ENCODE results near the gene DNAJC15. TPM values are rescaled to one million over a fixed set of nuclear protein-coding genes. Genes with fewer than 3 reads are reported as not detected.
A peak's percentile ranks its signal among the peaks of the same experiment; 100 is the strongest.
"Not testable (repeated sequence)": the region's sequence is repeated elsewhere in the genome, so short reads cannot be mapped to it uniquely, and the experiment has no call there.

DNAJC15 gene
- total RNA-seq, 1 experiment from 2014 or later, result 36.8 TPM

DNA sequence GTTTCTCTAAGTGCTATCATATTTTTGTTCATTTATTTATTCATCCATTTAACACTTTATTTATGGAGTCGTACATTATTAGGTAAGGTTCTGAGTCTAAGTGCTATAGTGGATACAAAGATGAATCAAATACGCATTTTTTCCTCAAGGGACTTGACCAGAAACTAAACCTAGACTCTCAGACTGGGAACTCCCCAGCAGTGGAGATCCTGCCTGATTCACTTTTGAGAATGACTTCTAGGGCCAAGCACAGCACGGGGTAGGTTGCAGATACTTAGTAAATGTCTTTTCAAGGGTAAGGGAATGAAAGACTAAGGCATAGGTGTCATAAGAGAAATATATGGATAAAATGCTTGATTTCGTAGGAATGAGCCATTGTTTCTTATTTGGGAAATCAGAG, 7.2 kb downstream of the DNAJC15 start:
- H3K36me3 ChIP-seq, result peaks cover 19% of the 10 kb centered on the region
- no peak overlapping the region for H3K4me3 ChIP-seq
- no peaks in the 10 kb centered on the region for H3K27me3 ChIP-seq
- DNase-seq, result no peak
- H3K9me3 ChIP-seq, result peaks cover 6% of the 10 kb centered on the region; the same call in 1 of the 2 replicates

DNA sequence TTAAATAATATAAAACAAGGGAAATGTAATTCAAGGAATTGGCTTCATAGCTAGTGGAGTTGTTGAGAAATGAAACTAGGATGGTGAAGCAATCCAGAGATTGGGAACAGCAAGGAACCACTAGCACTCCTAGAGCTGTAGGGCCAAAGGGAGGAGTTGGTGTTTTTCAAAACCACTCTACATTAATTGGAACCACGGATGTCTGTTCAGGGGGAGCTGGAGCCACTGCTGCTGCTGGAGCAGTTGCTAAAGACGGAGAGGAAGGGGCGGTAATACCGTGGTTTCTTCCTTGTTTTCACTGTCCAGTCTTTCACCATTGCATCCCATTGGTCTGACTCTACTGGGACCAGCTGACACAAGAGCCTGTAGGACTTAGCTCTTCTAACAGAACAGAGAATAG, 8.5 kb downstream of the DNAJC15 start:
- no peak overlapping the region for H3K4me3 ChIP-seq
- peaks cover 6% of the 10 kb centered on the region; the same call in 1 of the 2 replicates for H3K9me3 ChIP-seq
- H3K27me3 ChIP-seq, result no peaks in the 10 kb centered on the region
- H3K36me3 ChIP-seq, result peaks cover 19% of the 10 kb centered on the region
- no peak for DNase-seq

DNA sequence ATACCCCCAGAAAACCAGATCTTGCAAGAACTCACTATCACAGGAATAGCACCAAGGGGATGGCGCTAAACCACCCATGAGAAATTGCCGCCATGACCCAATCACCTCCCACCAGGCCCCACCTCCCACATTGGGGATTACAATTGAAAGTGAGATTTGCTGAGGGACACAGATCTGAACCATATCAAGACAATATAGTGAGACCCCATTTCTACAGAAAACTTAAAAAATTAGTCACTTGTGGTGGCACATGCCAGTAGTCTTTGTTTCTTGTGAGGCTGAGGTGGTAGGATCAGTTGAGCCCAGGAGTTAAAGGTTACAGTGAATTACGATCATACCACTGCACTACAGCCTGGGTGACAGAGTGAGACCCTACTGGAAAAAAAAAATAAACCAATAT, 9.7 kb downstream of the DNAJC15 start:
- Histone ChIP-seq H3K4me3 (no peak overlapping the region), H3K36me3 (peaks cover 18% of the 10 kb centered on the region), H3K9me3 (peaks cover 6% of the 10 kb centered on the region; the same call in 1 of the 2 replicates), H3K27me3 (no peaks in the 10 kb centered on the region)
- no peak for DNase-seq

DNA sequence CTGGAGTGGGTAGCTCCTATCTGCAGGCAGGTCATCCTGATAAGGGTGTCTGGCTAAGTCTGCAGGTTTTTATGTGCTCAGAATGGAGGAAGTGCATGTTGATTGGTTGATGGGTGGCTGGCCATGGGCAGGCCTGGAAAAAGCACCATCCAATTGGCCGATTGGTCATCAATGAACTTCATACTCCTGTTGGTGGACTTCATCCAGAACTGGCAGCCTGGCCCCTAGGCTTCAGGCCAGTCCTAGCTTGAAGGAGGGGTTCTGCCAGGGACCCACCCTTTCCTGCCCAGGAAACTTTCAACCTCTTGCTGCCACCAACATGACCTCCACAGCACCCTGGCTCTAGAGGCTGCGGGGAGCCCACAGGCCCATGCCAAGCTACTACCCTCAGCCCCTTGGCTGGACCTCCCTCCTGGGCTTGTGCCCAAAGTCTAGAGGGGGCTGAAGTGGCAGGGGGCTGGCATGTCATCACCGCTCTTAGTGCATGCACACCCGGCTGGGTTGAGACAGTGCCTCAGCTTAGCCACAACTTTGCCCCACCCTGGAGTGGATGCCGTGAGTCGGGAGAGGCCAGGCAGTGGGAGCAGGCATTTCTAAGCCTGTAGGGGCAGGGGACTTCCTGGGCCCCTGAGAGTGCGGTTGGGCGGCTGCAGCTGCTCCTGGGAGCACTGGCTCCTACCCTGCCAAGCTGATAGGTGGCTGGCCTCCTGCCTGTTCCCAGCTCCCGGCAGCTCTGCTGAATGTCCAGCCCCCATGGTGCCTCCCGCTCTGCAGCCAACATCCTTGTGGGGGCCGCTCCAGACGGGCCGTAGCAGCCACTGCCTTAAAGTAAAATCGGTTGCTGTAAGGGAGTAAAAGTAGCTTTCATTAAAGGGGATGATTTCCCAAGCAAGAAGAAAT, 13.2 kb downstream of the DNAJC15 start:
- H3K4me3 ChIP-seq, result no peak overlapping the region
- H3K27me3 ChIP-seq, result no peaks in the 10 kb centered on the region
- DNase-seq, result peak; percentile 22
- peaks cover 6% of the 10 kb centered on the region; the same call in 1 of the 2 replicates for H3K9me3 ChIP-seq
- H3K36me3 ChIP-seq, result peaks cover 16% of the 10 kb centered on the region

DNA sequence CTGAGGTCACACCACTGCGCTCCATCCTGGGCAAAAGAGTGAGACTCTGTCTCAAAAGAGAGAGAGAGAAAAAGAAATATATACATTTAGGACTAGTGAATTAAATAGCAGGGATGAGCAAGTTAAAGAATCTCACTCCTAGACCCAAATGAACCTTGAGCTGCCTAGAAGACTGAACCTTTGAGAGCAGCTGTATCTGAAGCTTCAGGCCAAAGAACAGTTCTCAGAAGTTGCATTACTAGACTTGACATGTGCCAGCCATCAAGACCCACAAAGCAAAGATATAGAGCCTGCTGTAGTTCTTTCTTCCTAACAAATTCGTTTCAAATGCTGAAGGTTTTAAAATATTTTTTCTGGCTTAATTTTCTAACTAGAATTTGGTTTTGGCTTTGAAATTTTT, 16.6 kb downstream of the DNAJC15 start:
- no peaks in the 10 kb centered on the region for H3K27me3 ChIP-seq

DNA sequence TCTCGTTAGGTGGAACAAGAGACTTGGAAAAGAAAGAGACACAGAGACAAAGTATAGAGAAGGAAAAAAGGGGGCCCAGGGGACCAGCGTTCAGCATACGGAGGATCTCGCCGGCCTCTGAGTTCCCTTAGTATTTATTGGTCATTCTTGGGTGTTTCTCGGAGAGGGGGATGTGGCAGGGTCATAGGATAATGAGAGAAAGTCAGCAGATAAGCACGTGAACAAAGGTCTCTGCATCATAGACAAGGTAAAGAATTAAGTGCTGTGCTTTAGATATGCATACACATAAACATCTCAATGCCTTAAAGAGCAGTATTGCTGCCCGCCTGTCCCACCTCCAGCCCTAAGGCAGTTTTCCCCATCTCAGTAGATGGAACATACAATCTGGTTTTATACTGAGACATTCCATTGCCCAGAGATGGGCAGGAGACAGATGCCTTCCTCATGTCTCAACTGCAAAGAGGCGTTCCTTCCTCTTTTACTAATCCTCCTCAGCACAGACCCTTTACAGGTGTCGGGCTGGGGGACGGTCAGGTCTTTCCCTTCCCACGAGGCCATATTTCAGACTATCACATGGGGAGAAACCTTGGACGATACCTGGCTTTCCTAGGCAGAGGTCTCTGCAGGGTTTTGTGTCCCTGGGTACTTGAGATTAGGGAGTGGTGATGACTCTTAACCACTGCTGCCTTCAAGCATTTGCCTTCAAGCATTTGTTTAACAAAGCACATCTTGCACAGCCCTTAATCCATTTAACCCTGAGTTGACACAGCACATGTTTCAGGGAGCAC, 17.4 kb downstream of the DNAJC15 start:
- H3K36me3 ChIP-seq, H3K9me3 ChIP-seq, DNase-seq, H3K4me3 ChIP-seq, H3K27me3 ChIP-seq: not testable (repeated sequence)

More for the DNA sequence above, 16.6 kb downstream of the DNAJC15 start:
- Histone ChIP-seq H3K9me3 (no peaks in the 10 kb centered on the region), H3K36me3 (peaks cover 4% of the 10 kb centered on the region; the same call in 1 of the 2 replicates), H3K4me3 (no peak overlapping the region)
- no peak for DNase-seq

DNA sequence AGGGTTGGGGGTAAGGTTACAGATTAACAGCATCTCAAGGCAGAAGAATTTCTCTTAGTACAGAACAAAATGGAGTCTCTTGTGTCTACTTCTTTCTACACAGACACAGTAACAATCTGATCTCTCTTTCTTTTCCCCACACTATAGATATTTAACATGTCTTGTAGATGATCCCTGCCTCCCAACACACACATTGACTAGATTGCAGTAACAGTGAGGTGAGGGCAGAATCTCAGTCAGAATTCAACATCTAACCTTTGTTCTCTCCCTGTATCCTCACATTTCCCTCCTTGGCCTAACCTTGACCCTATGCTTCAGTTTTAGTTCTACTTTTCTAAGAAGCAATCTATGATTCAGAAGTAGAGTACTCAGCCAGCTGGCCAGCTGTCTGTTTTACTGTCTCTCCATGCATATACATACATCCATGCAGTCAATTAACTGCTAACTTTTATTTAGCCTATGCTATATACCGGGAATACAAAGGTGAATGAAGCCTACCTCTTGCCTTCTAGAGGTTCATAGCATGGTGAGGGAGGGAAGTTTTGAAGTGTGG, 18.1 kb downstream of the DNAJC15 start:
- Histone ChIP-seq H3K9me3 (no peaks in the 10 kb centered on the region), H3K4me3 (no peak overlapping the region), H3K36me3 (peaks cover 4% of the 10 kb centered on the region; the same call in 1 of the 2 replicates), H3K27me3 (no peaks in the 10 kb centered on the region)
- DNase-seq, result peak; percentile 4

DNA sequence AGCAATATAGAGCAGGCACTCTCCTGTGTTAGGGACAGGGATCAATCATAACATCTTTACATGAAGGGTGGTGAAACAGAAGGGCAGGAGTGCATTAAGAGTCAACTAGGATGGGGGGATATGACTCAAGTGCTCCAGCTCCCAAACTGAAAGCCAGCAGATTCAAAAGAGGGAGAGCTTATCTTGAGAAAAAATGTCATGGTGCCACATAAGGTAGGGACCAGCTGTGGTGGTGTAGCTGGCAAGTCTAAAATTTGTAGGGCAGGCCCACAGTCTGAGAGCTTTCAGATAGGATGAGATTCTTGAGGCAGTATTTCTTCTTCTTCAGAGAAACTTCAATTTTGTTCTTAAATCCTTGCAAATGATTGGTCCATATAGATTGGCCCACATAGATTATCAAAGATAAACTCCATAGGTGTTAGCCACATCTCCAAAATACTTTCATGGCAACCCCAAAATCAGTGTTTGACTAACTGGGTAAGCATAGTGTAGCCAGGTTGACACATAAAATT, 19.1 kb downstream of the DNAJC15 start:
- no peak for DNase-seq
- H3K36me3 ChIP-seq, result peaks cover 4% of the 10 kb centered on the region; the same call in 1 of the 2 replicates
- no peak overlapping the region for H3K4me3 ChIP-seq
- no peaks in the 10 kb centered on the region for H3K27me3 ChIP-seq
- H3K9me3 ChIP-seq, result no peaks in the 10 kb centered on the region

DNA sequence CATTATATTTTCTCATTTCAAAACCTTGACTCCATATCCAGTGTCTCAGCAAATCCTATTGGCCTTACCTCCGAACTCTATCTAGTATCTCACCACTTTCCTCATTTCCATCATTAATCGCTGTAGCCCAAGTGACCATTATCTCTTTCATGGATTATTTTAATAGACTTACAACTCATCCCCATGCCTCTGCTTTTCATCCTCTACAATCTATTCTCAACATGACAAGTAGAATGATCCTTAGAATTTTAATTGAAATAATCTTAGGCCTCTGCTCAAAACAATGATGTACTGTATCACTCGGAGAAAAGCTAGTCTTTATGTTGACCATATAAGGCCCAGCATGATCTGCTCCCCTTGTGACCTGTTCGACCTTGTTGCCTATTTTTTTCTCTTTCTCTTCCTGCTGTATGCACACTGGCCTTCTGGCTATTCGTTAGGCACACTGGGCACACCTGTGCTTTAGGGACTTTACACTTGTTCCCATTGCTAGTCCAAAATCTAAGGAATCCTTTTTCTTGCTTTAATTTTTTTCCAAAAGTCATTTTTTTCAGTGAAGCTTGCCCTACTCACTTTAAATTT, 21.4 kb downstream of the DNAJC15 start:
- no peaks in the 10 kb centered on the region for H3K9me3 ChIP-seq
- H3K36me3 ChIP-seq, result no peaks in the 10 kb centered on the region
- no peak for DNase-seq
- H3K27me3 ChIP-seq, result no peaks in the 10 kb centered on the region
- no peak overlapping the region for H3K4me3 ChIP-seq

DNA sequence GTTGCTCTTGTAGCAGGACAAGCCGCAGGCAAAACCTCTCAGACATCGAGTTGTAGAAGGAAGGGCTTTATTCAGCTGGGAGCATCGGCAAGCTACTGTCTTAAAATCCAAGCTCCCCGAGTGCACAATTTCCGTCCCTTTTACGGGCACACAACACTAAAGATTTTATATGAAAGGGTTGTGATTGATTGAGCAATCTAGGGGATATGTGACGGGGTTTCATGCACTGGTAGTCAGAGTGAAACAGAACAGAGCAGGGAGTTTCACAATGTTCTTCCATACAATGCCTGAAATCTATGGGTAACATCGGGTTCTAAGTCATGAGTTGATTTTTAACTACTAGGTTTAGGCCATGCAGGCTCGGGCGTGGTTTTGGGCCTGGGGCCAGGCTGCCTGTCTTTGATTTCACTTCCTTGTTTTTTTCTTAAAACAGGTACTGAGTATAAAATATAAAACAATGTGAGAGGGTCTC, 22.0 kb downstream of the DNAJC15 start:
- H3K9me3 ChIP-seq, result not testable (repeated sequence)
- DNase-seq, result peak; percentile 14

DNA sequence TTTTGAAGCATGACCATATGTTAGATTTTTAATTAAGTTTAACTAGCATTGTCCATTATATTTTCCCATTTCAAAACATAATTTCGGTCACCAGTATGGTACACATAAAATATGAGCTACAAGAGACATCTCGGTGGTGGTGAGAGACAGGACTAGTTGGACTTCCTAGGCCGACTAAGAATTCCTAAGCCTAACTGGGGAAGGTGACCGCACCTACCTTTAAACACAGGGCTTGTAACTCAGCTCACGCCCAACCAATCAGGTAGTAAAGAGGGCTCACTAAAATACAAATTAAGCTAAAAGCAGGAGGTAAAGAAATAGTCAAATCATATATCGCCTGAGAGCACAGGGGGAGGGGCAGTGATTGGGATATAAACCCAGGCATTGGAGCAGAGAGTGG, 22.9 kb downstream of the DNAJC15 start:
- Histone ChIP-seq H3K27me3 (no peaks in the 10 kb centered on the region), H3K9me3 (no peaks in the 10 kb centered on the region), H3K4me3 (no peak overlapping the region), H3K36me3 (no peaks in the 10 kb centered on the region)
- no peak for DNase-seq

More for the DNA sequence above, 22.0 kb downstream of the DNAJC15 start:
- not testable (repeated sequence) for H3K4me3 ChIP-seq, H3K27me3 ChIP-seq, H3K36me3 ChIP-seq

DNA sequence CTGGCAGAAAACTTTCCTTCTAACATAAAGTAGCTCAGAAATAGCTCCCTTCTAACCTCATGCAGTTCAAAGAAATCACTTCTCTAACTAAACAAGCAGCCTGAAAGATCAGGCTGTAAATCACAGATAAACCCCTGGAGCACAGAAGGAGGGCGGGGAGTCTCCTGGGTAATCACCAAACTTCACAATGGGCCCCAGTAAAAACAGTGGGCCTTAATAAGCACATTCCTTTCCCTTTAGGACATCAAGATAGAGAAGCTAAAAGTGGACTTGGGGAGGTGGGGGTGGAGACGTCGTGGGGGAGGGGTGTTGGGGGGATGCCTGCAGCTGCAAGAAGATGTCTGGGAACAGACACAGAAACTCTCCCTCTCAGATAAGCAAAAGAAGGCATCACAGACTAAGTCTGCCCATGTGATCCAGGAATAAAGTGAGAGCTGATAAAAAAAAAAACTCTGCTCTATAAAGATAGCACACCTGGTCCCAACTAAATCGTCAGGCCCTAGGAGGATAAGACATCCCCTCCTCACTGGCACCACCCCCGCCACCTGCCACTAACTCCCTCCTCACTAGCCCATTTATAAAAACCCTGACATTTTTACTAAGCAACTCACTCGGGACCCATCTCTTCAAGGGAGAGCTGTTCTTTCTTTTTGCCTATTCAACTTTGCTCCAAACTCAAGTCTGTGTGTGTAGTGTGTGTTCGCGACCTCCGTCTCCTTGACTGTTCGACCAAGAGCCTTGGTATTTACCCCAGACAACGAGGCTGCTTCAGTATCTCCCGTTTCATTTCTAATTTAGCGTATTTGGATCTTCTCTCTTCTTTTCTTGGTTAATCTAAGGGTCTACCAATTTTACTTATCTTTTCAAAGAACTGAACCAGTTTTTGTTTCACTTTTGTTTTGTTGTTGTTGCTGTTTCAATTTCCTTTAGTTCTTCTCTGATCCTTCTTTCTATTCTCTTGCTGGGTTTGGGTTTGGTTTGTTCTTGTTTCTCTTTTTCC, 31.7 kb downstream of the DNAJC15 start:
- peak; percentile 45 for DNase-seq
- no peaks in the 10 kb centered on the region for H3K27me3 ChIP-seq
- H3K4me3 ChIP-seq, result peak overlapping the region; percentile 43
- H3K36me3 ChIP-seq, result no peaks in the 10 kb centered on the region
- H3K9me3 ChIP-seq, result peaks cover 3% of the 10 kb centered on the region; the same call in 1 of the 2 replicates

DNA sequence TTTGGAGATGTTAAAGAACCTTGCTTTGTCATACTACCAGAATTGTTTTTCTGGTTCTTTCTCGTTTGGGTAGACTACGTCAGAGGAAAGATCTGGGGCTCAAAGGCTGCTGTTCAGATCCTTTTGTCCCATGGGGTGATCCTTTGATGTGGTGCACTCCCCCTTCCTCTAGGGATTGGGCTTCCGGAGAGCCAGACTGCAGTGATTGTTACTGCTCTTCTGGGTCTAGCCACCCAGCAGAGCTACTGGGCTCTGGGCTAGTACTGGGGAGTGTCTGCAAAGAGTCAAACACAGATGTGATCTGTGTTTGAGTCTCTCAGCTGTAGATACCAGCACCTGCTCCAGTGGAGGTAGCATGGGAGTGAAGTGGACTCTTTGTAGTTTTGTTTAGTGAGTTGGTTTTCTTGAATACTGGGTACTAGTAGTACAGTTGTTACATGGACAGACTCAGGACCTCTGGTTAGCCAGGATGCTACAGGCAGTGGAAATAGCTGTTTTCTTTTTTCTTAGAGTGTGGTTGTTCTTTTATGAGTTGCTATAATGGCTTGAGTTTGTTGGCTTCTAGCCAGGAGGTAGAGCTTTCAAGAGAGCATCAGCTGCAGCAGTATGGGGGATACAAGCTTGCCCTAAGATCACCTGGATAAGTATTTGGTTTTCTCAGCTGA, 34.4 kb downstream of the DNAJC15 start:
- Histone ChIP-seq H3K36me3 (no peaks in the 10 kb centered on the region), H3K27me3 (no peaks in the 10 kb centered on the region), H3K9me3 (peaks cover 3% of the 10 kb centered on the region; the same call in 1 of the 2 replicates), H3K4me3 (no peak overlapping the region)
- DNase-seq, result no peak

DNA sequence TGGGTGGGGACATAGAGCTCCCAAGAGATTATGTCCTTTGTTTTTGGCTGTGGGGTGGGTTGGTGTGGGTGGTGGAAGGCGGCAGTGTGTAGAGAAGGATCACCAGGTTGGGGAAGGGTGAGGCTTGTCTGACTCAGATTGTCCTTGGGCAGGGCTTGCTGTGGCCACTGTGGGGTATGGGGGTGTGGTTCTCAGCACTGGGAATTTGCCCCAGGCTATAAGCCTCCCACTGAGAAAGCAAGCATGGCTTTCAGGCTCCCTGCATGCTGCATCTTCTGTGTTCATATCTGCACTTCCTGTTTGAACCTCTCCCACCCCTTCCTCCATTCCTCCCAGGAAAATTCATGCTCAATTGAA, 34.9 kb downstream of the DNAJC15 start:
- DNase-seq, result peak; percentile 75
- Histone ChIP-seq H3K36me3 (no peaks in the 10 kb centered on the region), H3K9me3 (no peaks in the 10 kb centered on the region; the same call in 1 of the 2 replicates), H3K27me3 (no peaks in the 10 kb centered on the region), H3K4me3 (no peak overlapping the region)

DNA sequence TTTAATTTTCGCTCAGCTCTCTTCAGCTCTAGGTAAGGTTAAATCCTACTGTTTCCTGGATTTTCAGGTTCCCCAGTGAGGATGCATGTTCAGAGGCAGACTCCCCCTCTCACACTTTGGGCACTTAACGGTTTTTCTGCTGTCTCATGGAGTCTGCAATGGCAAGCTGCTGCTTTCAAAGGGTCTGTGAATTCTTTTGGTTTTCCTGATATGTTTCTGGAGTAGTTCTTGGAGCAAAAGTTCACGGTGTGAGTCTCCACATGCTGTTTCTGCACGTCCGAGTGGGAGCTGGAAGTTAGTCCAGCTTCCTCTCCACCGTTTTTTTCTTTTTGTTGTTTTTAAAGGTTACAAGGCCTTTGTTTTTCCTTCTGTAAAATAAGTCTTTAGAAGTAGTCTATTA, 35.4 kb downstream of the DNAJC15 start:
- H3K36me3 ChIP-seq, result no peaks in the 10 kb centered on the region
- H3K9me3 ChIP-seq, result no peaks in the 10 kb centered on the region
- H3K27me3 ChIP-seq, result no peaks in the 10 kb centered on the region
- DNase-seq, result no peak
- no peak overlapping the region for H3K4me3 ChIP-seq
